Smooth muscle cell (in vitro differentiated cells): Measurements from ENCODE around the gene ZBED1. TPM values are rescaled to one million over a fixed set of nuclear protein-coding genes. Genes with fewer than 3 reads are reported as not detected.

ENCODE experiments used
- DNase-seq: peaks from one replicate; lab custom pipeline; 2025; ENCODE audit not compliant: unreplicated experiment; lab: John Stamatoyannopoulos, UW
- H2AFZ ChIP-seq: fragments of 200-600 bp; sonication (generic); 2 replicates; pipeline ENCODE4 v1.6.0; 2016; ENCODE audit warnings: antibody characterized with exemption, low read depth, mild to moderate bottlenecking
- H3F3A ChIP-seq: fragments of 200-600 bp; sonication (generic); 2 replicates; pipeline ENCODE4 v1.6.0; 2017; ENCODE audit warnings: antibody characterized with exemption, low read depth
- H3K27ac ChIP-seq: fragments of 200-600 bp; sonication (generic); 2 replicates; pipeline ENCODE4 v1.5.1; 2016; ENCODE audit warnings: low read depth, mild to moderate bottlenecking
- H3K27me3 ChIP-seq: fragments of 200-600 bp; sonication (generic); 2 replicates; pipeline ENCODE4 v1.6.1; 2016; ENCODE audit warnings: low read depth, mild to moderate bottlenecking
- H3K36me3 ChIP-seq: fragments of 200-600 bp; sonication (generic); 2 replicates; pipeline ENCODE4 v1.5.1; 2016; ENCODE audit warnings: low read depth
- H3K4me1 ChIP-seq: fragments of 200-600 bp; sonication (generic); 2 replicates; pipeline ENCODE4 v1.5.1; 2016; ENCODE audit warnings: low read depth
- H3K4me2 ChIP-seq: fragments of 200-600 bp; sonication (generic); 2 replicates; pipeline ENCODE4 v1.6.0; 2016; ENCODE audit warnings: mild to moderate bottlenecking
- H3K4me3 ChIP-seq: fragments of 200-600 bp; sonication (generic); 2 replicates; pipeline ENCODE4 v1.5.1; 2016; ENCODE audit warnings: mild to moderate bottlenecking
- H3K79me2 ChIP-seq: fragments of 200-600 bp; sonication (generic); 2 replicates; pipeline ENCODE4 v1.6.0; 2016; ENCODE audit warnings: low read depth, mild to moderate bottlenecking
- H3K9ac ChIP-seq: fragments of 200-600 bp; sonication (generic); 2 replicates; pipeline ENCODE4 v1.6.0; 2016; ENCODE audit warnings: low read depth
- H3K9me3 ChIP-seq: fragments of 200-600 bp; sonication (generic); replicated peaks from 2 replicates; pipeline ENCODE4 v1.5.1; 2016; ENCODE audit warnings: low read depth
- H4K20me1 ChIP-seq: fragments of 200-600 bp; sonication (generic); 2 replicates; pipeline ENCODE4 v1.6.0; 2016; ENCODE audit warnings: low read depth
- CTCF ChIP-seq: fragments of 200-600 bp; sonication (generic); IDR thresholded peaks from 2 replicates; pipeline ENCODE4 v1.5.1; 2017; ENCODE audit warnings: borderline replicate concordance, mild to moderate bottlenecking, antibody characterized with exemption; ENCODE audit not compliant: insufficient read depth, poor library complexity, severe bottlenecking
- WGBS: methylation state at CpG from one replicate; pipeline ENCODE4 v1.1.7; 2016; ENCODE audit warnings: low lambda C conversion rate; 5-methylcytosine and 5-hydroxymethylcytosine counted together
- polyA plus RNA-seq: library from polyadenylated mRNA; unstranded; fragments of >200 nt; fragmentation: Nextera tagmentation; extraction: Ambion mirVana; gene quantifications from 2 replicates; pipeline ENCODE4 v1.2.1, GENCODE V29; 2016
- total RNA-seq: library from RNA; depleted of rRNA; stranded (reverse); fragments of >200 nt; gene quantifications from 2 replicates; pipeline ENCODE4 v1.2.3, GENCODE V29; 2014

The ZBED1 gene
- total and polyA plus RNA-seq, 2 experiments from 2014 or later: 19.0 to 23.6 TPM

- TF ChIP-seq CTCF: no peak
- Histone ChIP-seq H3K4me1 (peaks cover 25% of the 10 kb centered on the region), H3F3A (peaks cover 3% of the 10 kb centered on the region), H3K27me3 (no peaks in the 10 kb centered on the region), H2AFZ (no peak overlapping the region), H3K4me2 (peak overlapping the region; percentile 89), H3K79me2 (peaks cover 69% of the 10 kb centered on the region), H3K9ac (peak overlapping the region; percentile 63), H3K27ac (peak overlapping the region; percentile 88), H3K4me3 (peak overlapping the region; percentile 91), H3K9me3 (no peaks in the 10 kb centered on the region), H3K36me3 (no peaks in the 10 kb centered on the region), H4K20me1 (peaks cover 60% of the 10 kb centered on the region)
- WGBS: 45% methylated on average over 11 of the region's 11 CpGs
- no peak for DNase-seq
Observed at GRCh38 chrX:2497961-2498780, 2.6 kb downstream of the ZBED1 start.

- Histone ChIP-seq H3K79me2 (peaks cover 87% of the 10 kb centered on the region), H3K4me3 (no peak overlapping the region), H3K27me3 (no peaks in the 10 kb centered on the region), H3K9me3 (no peaks in the 10 kb centered on the region), H3K27ac (no peak overlapping the region), H3K36me3 (no peaks in the 10 kb centered on the region), H3F3A (peaks cover 3% of the 10 kb centered on the region), H3K4me1 (peaks cover 25% of the 10 kb centered on the region), H2AFZ (no peak overlapping the region), H3K9ac (no peak overlapping the region), H3K4me2 (no peak overlapping the region), H4K20me1 (peaks cover 85% of the 10 kb centered on the region)
- WGBS: 93% methylated on average over 14 of the region's 14 CpGs
- TF ChIP-seq CTCF: no peak
- DNase-seq: no peak
Observed at GRCh38 chrX:2495595-2495994, 5.2 kb downstream of the ZBED1 start.

GRCh38 chrX:2492531-2493218 lies 8.1 kb downstream of the ZBED1 start:
- Histone ChIP-seq H4K20me1 (peaks cover 82% of the 10 kb centered on the region), H3F3A (no peaks in the 10 kb centered on the region), H2AFZ (no peak overlapping the region), H3K27me3 (no peaks in the 10 kb centered on the region), H3K4me3 (no peak overlapping the region), H3K4me1 (peaks cover 6% of the 10 kb centered on the region), H3K9ac (no peak overlapping the region), H3K27ac (peak overlapping the region; percentile 8), H3K79me2 (peaks cover 76% of the 10 kb centered on the region), H3K9me3 (no peaks in the 10 kb centered on the region), H3K4me2 (no peak overlapping the region), H3K36me3 (no peaks in the 10 kb centered on the region)
- 81% methylated on average over 22 of the region's 22 CpGs for WGBS
- no peak for DNase-seq
- no peak for TF ChIP-seq CTCF
